ENCODE results near the gene SLC25A4.

Gene SLC25A4

DNA sequence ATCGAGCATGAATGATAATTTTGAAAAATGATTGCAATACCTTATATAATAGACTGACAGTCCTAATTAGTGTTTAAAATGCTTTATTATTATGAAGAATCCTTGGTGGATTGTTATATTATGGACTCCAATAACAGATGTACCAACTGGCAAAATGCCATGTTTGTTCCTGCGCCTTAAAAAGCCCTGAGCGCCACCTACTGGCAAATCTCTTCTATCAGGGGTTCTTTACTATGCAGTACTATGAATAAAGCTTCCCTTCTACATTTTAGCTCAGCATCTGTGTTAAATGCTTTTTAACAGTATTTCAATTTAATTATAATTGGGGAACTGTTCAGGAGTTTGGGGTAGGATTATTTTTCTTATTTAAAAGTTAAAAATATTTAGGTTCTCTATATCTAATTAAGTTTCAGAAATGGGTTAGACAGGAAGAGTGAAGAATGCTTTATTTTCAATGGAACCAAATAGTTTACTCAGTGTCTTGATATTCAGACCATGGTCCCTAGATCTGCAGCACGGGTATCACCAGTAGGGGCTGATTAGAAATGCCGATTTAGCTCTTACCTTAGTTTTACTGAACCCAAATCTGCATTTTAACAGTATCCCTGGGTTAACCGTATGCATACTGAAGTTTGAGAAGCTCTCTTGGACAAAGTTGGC is 40.7 kb downstream of the SLC25A4 start:
- TF ChIP-seq, protein P1, sequence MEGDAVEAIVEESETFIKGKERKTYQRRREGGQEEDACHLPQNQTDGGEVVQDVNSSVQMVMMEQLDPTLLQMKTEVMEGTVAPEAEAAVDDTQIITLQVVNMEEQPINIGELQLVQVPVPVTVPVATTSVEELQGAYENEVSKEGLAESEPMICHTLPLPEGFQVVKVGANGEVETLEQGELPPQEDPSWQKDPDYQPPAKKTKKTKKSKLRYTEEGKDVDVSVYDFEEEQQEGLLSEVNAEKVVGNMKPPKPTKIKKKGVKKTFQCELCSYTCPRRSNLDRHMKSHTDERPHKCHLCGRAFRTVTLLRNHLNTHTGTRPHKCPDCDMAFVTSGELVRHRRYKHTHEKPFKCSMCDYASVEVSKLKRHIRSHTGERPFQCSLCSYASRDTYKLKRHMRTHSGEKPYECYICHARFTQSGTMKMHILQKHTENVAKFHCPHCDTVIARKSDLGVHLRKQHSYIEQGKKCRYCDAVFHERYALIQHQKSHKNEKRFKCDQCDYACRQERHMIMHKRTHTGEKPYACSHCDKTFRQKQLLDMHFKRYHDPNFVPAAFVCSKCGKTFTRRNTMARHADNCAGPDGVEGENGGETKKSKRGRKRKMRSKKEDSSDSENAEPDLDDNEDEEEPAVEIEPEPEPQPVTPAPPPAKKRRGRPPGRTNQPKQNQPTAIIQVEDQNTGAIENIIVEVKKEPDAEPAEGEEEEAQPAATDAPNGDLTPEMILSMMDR (IDR thresholded peaks at IDR 0.05) = peak; percentile 72
- Histone ChIP-seq H2AFZ (no peak overlapping the region), H3K79me2 (no peaks in the 10 kb centered on the region), H3K27me3 (ENCODE audit: control insufficient read depth, insufficient read depth, low read length) (no peaks in the 10 kb centered on the region), H3K27ac (no peak overlapping the region), H3K9me3 (ENCODE audit: control insufficient read depth, low read length) (no peaks in the 10 kb centered on the region), H3K4me3 (ENCODE audit: low read depth, low read length) (no peak overlapping the region), H3K4me2 (ENCODE audit: low read length) (no peak overlapping the region), H3K9ac (no peak overlapping the region), H3K36me3 (ENCODE audit: control insufficient read depth, insufficient read depth, low read length) (no peaks in the 10 kb centered on the region), H3K4me1 (no peaks in the 10 kb centered on the region)

DNA sequence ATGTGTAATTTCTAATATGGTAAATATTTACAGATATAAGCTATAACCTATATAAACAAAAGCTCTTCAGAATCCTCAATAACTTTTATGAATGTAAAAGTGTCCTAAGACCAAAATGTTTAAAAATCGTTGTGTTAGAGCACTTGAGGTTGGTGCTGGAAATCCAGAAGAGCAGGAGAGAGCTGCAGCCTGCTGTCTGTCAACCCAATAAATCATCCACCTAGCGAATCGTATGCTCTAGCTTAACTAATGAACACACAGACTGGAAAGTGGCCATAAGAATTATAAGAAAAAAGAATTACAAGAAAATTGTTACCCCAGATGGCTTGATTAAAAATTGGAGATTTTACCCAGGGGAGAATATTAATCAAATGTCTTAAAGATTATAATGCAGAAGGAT is 43.7 kb downstream of the SLC25A4 start:
- Histone ChIP-seq H3K27me3 (ENCODE audit: control insufficient read depth, insufficient read depth, low read length) (no peaks in the 10 kb centered on the region), H3K4me2 (ENCODE audit: low read length) (no peak overlapping the region), H3K79me2 (no peaks in the 10 kb centered on the region), H3K4me3 (ENCODE audit: low read depth, low read length) (no peak overlapping the region), H3K27ac (no peak overlapping the region), H3K36me3 (ENCODE audit: control insufficient read depth, insufficient read depth, low read length) (no peaks in the 10 kb centered on the region), H2AFZ (no peak overlapping the region), H3K9me3 (ENCODE audit: control insufficient read depth, low read length) (no peaks in the 10 kb centered on the region), H3K4me1 (no peaks in the 10 kb centered on the region), H3K9ac (no peak overlapping the region)
- TF ChIP-seq, protein P1 (IDR thresholded peaks at IDR 0.05) = no peak

DNA sequence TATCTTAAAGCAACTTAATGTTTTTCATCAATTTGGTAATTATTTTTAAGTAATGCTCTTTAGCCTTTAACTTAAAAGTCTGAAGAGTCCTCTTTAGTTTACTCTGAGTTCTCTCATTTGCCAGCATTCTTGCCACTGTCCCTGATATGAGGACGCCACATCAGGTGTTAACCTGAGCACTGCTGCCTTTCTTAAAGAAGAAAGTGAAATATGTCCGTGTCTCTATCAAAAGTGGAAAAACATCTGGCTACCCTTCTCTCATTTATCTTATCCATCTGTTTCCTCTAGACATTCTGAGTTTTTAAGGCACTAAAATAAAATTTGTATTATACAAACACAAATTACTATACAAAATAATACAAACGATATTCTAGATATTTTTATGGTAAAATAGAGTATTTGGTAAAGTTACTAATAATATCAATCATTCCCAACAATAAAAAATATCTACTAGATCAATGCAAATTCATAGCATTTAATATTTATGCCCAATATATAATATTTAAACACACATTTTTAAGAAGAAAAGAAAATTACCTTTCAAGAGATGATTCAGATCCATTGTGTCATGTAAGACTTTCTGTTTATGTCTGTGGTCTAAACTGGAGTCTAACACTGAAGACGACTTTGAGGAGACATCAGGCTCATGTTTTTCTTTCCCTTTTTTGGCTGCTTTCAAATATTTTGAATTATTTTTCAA is 46.7 kb downstream of the SLC25A4 start:
- no peaks in the 10 kb centered on the region for H3K9me3 ChIP-seq (ENCODE audit: control insufficient read depth, low read length)

DNA sequence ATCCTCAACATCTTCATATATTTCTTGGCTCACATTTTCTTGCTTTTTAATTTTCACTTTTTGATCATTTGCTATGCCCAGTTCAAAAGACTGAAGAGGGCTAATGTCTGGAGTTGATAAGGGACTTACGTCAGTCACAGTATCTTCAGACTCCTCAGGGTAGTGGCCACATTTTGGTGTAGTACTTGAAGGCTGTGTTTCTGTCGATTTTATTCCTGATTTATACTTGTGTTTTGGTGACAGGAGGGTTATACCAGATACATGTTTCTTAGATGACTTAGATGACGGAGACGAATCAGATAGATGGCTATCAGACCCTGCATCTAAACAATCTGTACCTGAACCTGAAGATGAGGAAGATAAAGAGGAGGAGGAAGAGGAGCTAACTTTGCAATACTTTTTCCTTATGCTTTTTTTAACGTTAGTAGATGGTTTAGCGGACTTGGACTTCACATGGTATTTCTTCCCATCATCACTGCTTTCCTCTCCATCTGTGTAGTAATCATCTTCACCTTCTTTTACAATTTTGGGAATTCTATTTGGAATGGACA is 47.3 kb downstream of the SLC25A4 start:
- H3K27me3 ChIP-seq (ENCODE audit: control insufficient read depth, insufficient read depth, low read length) = no peaks in the 10 kb centered on the region
- H3K27ac ChIP-seq = no peak overlapping the region
- no peaks in the 10 kb centered on the region for H3K36me3 ChIP-seq (ENCODE audit: control insufficient read depth, insufficient read depth, low read length)
- TF ChIP-seq, protein P1 (IDR thresholded peaks at IDR 0.05) = no peak
- H3K9ac ChIP-seq = no peak overlapping the region
- no peaks in the 10 kb centered on the region for H3K79me2 ChIP-seq
- no peak overlapping the region for H2AFZ ChIP-seq
- H3K4me2 ChIP-seq (ENCODE audit: low read length) = no peak overlapping the region
- H3K4me3 ChIP-seq (ENCODE audit: low read depth, low read length) = no peak overlapping the region
- H3K9me3 ChIP-seq (ENCODE audit: control insufficient read depth, low read length) = no peaks in the 10 kb centered on the region
- no peaks in the 10 kb centered on the region for H3K4me1 ChIP-seq

More for the DNA sequence above, 46.7 kb downstream of the SLC25A4 start:
- Histone ChIP-seq H3K79me2 (no peaks in the 10 kb centered on the region), H3K9ac (no peak overlapping the region), H3K27me3 (ENCODE audit: control insufficient read depth, insufficient read depth, low read length) (no peaks in the 10 kb centered on the region), H3K4me2 (ENCODE audit: low read length) (no peak overlapping the region), H2AFZ (no peak overlapping the region), H3K4me3 (ENCODE audit: low read depth, low read length) (no peak overlapping the region), H3K4me1 (no peaks in the 10 kb centered on the region), H3K27ac (no peak overlapping the region), H3K36me3 (ENCODE audit: control insufficient read depth, insufficient read depth, low read length) (no peaks in the 10 kb centered on the region)
- TF ChIP-seq, protein P1 (IDR thresholded peaks at IDR 0.05) = no peak

Data from parathyroid adenoma (tissue), 2 donors.